DND-41 (cell line): ENCODE data around the gene ENHO.

Experiments
- EZH2 ChIP-seq: IDR thresholded peaks from 3 replicates; pipeline ENCODE4 v1.6.1; 2012; ENCODE audit warnings: borderline replicate concordance, low read depth, mild to moderate bottlenecking, moderate library complexity, low read length, inconsistent platforms; ENCODE audit not compliant: severe bottlenecking
- TF ChIP-seq, protein P1 (sequence below): IDR thresholded peaks from 2 replicates; pipeline ENCODE4 v1.5.1; 2012; ENCODE audit warnings: borderline replicate concordance, low read length, moderate library complexity, mild to moderate bottlenecking; ENCODE audit not compliant: poor library complexity, severe bottlenecking; ENCODE audit errors: extremely low read depth

DNA sequence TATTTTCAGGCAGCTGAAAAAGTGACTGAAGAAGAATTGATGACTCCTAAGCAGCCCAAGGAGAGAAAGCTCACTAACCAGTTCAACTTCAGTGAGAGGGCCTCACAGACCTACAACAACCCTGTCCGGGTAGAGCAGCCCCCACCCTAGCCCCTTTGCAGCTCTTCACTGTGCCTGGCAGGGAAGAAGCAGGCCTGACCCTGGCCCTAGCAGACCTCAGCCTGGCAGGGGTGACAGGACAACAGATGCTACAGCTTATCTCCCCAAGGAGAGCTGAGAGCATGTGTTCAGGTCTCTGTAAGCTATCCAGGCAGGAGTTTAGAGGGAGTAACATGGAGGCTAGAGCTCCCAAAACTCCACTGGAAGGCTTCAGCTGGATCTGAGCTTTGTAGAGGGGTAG, 32.4 kb downstream of the ENHO start:
- TF ChIP-seq, protein P1, sequence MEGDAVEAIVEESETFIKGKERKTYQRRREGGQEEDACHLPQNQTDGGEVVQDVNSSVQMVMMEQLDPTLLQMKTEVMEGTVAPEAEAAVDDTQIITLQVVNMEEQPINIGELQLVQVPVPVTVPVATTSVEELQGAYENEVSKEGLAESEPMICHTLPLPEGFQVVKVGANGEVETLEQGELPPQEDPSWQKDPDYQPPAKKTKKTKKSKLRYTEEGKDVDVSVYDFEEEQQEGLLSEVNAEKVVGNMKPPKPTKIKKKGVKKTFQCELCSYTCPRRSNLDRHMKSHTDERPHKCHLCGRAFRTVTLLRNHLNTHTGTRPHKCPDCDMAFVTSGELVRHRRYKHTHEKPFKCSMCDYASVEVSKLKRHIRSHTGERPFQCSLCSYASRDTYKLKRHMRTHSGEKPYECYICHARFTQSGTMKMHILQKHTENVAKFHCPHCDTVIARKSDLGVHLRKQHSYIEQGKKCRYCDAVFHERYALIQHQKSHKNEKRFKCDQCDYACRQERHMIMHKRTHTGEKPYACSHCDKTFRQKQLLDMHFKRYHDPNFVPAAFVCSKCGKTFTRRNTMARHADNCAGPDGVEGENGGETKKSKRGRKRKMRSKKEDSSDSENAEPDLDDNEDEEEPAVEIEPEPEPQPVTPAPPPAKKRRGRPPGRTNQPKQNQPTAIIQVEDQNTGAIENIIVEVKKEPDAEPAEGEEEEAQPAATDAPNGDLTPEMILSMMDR: no peak
- TF ChIP-seq EZH2: no peak
